D341Med (cell line): ENCODE results near the gene RNF6.

Experiments
- DNase-seq: peaks from one replicate; pipeline ENCODE4 v3.0.0; 2012; ENCODE audit warnings: low spot score

Gene RNF6

GRCh38 chr13:26225896-26226617, 3.9 kb upstream of the RNF6 start:
- DNase-seq = no peak

- no peak for DNase-seq
Observed at GRCh38 chr13:26222520-26223046, 469 bp upstream of the RNF6 start.

DNA sequence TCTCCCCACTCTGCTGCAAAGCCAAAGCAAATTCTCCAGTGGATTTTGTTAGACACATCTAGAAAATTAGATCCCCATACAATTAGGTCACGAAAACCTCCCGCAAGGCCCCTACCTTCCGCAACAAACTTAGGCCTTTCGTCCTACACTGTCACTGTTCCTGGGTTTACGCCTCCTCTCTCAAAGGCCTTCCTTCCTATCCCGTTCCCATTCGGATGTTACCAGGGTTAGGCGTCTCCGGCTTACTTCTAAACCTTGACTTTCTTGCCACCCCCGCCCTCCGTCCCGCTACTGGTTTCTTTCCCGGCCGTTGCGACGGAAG, 754 bp downstream of the RNF6 start:
- no peak for DNase-seq

GRCh38 chr13:26220575-26220974, 1.5 kb downstream of the RNF6 start:
- no peak for DNase-seq

- DNase-seq = no peak
Observed at GRCh38 chr13:26219726-26220125, 2.4 kb downstream of the RNF6 start.

DNA sequence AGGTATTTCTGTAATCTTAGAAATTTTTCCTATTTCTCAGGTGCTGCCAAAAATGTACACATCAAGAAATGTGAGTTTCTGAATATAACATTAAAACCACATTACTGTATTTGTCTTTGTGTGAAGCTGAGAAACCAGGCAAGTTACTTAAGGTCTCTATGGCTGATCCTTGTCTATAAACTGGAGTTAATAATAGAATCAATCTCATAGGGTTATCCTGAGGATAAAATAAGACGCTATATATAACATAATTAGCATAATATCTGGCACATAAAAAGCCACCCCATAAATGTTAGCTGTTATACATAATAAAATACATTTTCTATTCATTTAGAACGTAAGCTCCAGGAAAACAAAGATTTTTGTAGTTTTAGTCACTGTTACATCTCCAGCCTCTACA, 6.1 kb downstream of the RNF6 start:
- no peak for DNase-seq

GRCh38 chr13:26213982-26214381, 8.1 kb downstream of the RNF6 start:
- DNase-seq = no peak

- DNase-seq = no peak
Observed at GRCh38 chr13:26213345-26213744, 8.8 kb downstream of the RNF6 start.

DNA sequence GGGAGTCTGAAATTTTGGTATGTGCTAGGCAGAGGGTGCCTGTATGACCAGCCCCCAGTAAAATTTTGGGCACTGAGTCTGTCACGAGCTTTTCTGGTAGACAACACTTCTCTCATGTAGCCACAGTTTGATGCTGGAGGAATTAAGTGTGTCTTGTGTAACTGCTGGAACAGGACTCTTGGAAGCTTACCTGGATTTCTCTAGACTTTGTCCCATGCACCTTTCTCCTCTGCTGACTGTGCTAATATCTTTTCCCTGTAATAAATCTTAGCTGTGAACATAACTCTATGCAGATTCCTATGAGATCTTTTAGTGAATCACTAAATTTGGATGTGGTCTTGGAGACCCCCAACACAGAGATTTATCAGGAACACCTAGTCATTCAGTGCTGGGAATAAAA, 13.8 kb downstream of the RNF6 start:
- DNase-seq = no peak

DNA sequence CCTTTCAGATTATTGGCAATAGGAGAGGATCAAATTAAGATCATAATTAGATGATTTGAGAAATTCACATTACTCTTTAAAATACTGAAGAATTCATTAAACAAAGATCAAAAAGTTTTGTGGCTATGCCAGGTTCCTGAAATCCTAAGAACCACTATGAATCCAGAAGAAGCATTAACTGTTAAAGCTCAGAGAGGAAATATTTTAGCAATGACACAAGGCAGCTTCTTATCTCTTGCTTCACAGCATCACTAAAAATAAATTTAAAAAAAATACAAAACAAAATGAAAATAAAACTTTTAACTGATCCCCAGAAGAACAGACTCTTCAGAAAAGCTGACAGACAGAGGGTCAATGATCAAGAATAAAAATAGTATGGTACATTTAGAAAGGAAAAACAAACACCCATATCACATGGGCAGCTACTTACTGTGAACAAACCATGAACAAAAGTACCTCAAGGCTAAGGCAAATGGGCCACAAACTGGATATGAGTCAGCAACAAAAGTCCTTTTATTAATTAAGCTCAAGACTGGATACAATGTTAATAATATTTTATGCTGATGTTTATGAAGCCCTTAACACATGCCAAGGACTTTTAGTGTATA, 19.6 kb downstream of the RNF6 start:
- no peak for DNase-seq

DNA sequence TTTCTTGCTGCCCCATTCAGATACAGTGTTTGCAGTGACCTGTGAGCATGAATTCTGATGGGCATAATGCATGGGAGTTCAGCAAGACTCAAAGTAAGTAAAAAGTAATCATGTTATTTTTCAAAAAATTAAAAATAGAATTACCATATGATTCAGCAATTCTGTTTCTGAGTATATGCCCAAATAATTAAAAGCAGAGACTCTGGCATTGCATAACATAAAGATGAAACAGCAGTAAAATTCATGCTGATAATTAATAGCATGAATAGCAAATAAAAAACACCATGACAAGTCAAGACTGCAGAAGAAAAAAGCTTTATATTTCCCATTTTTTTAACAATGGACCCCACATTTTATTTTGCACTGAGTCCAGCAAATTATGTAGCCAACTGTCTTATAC, 21.3 kb downstream of the RNF6 start:
- DNase-seq = no peak

DNA sequence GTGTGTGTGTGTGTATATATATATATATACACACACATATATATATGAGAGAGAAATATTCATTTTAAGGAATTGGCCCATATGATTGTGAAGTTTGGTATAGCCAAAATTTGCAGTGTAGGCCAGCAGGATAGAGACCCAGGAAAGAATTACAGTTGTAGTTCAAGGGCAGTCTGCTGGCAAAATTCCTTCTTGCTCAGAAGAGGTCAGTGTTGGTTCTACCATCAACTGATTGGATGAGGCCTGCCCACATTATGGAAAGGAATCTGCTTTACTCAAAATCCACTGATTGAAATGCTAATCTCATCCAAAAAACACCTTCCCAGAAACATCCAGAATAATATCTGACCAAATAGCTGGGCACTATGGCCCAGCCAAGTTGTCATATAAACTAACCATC, 24.0 kb downstream of the RNF6 start:
- no peak for DNase-seq

DNA sequence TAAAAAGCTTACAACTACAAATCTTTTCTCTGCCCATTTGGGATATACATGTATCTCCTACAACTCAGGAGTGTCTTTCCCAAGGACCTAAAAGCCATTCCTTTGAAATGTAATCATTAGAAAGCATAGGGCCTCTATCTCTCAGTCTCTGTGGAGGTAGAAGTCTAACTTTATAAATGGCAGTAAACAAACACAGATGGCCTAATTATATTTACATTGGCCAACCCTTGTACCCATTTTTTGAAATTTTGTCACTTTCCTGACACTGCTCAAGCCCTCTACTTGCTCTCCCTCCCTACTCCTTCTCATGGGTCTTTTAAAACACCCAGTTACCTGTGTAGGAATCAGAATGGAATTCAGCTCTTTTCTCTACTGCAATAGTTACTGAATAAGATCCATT, 24.8 kb downstream of the RNF6 start:
- no peak for DNase-seq

GRCh38 chr13:26186995-26187394, 35.1 kb downstream of the RNF6 start:
- no peak for DNase-seq

GRCh38 chr13:26186118-26186870, 35.8 kb downstream of the RNF6 start:
- DNase-seq = peak; percentile 90

- no peak for DNase-seq
Observed at GRCh38 chr13:26185720-26186117, 36.4 kb downstream of the RNF6 start.

GRCh38 chr13:26184791-26185250, 37.3 kb downstream of the RNF6 start:
- DNase-seq = peak; percentile 70

GRCh38 chr13:26183416-26183815, 38.7 kb downstream of the RNF6 start:
- DNase-seq = no peak

DNA sequence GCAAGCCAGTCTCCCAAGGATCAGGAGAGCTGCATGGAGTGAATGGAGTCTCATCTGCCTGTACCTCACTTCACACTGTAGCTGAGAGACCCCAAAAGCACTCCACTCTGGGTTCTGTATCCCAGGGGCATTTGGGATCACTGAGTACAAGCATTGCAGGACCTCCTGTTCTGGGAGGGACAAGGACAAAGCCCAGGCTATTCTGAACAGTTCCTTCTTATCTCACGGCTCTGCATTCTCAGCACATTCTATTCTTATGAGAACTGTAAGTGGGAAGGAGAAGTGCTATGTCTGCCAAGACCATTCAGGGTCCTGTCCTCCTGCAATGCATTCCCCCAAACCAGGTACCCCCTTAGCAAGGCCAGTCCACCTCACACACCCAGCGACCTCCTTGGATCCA, 42.8 kb downstream of the RNF6 start:
- DNase-seq = no peak

GRCh38 chr13:26168835-26169234, 53.3 kb downstream of the RNF6 start:
- DNase-seq = no peak

DNA sequence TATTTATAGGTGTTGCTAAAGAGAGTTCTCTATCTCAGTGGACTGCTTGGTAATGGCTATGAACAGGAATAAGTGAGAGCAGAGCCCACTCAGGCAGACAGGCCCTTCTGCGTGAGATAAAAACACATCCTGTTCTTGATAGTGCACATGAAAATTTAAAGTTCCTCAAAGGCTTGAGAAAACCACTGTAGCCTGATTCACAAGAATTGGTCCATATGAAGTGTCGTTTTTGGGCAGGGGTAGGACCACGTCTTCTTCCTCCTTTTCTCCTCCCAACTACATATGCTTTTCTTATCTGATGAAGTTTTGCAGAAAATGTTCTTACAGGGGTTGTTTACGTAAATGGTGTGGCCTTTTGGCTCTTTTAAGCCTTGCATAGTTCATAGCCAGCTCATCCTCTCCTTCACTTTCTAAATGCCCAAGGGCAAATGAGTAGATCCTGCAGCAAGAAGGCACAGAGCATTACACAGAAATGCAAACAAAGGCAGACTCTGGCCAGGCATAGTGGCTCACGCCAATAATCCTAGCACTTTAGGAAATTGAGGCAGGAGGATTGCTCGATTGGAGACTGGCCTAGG, 53.8 kb downstream of the RNF6 start:
- DNase-seq = no peak

DNA sequence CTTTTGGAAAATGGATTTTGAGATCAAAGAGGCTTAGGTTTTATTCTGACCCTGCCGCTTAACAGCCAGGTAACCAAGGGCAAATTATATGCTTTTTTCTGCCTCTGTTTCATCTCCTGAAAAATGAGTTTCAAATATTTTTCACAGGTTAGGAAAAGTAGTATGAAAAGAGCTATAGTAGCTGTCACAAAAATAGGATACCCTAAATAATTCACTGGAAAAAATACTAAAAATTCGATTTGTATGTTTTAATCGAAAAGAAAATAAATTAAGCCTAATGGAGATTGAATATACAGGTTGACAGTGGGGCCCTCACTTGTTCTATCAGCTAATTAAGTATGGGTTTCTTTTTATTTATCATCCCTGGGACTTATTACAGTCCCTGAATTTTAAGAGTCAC, 58.3 kb downstream of the RNF6 start:
- no peak for DNase-seq
